Measurements from ENCODE around the gene COQ3. TPM values are rescaled to one million over a fixed set of nuclear protein-coding genes. Genes with fewer than 3 reads are reported as not detected.

The COQ3 gene
- total and polyA plus RNA-seq, 2 of the 8 experiments (the other 6 are each of a cell fraction or from before 2014, with no cell fraction given) = 8.4 to 16.2 TPM

DNA sequence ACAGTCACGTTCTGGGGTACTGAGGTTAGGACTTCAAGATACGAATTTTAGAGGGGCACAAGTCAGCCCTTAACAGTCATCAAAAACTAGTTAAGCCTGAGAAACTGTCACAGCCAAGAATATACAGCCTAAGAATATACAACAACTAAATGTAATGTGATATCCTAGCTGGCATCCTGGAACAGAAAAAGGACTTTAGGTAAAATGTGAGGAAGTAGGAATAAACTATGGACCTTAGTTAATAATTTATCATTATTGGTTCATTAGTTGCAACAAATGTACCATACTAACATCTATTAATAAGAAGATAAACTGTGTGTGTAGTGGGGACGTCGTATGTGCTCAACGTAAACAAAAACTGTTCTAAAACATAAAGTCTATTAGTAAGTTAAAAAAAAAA is 30.0 kb upstream of the COQ3 start (continued):
- TF ChIP-seq, protein P1, sequence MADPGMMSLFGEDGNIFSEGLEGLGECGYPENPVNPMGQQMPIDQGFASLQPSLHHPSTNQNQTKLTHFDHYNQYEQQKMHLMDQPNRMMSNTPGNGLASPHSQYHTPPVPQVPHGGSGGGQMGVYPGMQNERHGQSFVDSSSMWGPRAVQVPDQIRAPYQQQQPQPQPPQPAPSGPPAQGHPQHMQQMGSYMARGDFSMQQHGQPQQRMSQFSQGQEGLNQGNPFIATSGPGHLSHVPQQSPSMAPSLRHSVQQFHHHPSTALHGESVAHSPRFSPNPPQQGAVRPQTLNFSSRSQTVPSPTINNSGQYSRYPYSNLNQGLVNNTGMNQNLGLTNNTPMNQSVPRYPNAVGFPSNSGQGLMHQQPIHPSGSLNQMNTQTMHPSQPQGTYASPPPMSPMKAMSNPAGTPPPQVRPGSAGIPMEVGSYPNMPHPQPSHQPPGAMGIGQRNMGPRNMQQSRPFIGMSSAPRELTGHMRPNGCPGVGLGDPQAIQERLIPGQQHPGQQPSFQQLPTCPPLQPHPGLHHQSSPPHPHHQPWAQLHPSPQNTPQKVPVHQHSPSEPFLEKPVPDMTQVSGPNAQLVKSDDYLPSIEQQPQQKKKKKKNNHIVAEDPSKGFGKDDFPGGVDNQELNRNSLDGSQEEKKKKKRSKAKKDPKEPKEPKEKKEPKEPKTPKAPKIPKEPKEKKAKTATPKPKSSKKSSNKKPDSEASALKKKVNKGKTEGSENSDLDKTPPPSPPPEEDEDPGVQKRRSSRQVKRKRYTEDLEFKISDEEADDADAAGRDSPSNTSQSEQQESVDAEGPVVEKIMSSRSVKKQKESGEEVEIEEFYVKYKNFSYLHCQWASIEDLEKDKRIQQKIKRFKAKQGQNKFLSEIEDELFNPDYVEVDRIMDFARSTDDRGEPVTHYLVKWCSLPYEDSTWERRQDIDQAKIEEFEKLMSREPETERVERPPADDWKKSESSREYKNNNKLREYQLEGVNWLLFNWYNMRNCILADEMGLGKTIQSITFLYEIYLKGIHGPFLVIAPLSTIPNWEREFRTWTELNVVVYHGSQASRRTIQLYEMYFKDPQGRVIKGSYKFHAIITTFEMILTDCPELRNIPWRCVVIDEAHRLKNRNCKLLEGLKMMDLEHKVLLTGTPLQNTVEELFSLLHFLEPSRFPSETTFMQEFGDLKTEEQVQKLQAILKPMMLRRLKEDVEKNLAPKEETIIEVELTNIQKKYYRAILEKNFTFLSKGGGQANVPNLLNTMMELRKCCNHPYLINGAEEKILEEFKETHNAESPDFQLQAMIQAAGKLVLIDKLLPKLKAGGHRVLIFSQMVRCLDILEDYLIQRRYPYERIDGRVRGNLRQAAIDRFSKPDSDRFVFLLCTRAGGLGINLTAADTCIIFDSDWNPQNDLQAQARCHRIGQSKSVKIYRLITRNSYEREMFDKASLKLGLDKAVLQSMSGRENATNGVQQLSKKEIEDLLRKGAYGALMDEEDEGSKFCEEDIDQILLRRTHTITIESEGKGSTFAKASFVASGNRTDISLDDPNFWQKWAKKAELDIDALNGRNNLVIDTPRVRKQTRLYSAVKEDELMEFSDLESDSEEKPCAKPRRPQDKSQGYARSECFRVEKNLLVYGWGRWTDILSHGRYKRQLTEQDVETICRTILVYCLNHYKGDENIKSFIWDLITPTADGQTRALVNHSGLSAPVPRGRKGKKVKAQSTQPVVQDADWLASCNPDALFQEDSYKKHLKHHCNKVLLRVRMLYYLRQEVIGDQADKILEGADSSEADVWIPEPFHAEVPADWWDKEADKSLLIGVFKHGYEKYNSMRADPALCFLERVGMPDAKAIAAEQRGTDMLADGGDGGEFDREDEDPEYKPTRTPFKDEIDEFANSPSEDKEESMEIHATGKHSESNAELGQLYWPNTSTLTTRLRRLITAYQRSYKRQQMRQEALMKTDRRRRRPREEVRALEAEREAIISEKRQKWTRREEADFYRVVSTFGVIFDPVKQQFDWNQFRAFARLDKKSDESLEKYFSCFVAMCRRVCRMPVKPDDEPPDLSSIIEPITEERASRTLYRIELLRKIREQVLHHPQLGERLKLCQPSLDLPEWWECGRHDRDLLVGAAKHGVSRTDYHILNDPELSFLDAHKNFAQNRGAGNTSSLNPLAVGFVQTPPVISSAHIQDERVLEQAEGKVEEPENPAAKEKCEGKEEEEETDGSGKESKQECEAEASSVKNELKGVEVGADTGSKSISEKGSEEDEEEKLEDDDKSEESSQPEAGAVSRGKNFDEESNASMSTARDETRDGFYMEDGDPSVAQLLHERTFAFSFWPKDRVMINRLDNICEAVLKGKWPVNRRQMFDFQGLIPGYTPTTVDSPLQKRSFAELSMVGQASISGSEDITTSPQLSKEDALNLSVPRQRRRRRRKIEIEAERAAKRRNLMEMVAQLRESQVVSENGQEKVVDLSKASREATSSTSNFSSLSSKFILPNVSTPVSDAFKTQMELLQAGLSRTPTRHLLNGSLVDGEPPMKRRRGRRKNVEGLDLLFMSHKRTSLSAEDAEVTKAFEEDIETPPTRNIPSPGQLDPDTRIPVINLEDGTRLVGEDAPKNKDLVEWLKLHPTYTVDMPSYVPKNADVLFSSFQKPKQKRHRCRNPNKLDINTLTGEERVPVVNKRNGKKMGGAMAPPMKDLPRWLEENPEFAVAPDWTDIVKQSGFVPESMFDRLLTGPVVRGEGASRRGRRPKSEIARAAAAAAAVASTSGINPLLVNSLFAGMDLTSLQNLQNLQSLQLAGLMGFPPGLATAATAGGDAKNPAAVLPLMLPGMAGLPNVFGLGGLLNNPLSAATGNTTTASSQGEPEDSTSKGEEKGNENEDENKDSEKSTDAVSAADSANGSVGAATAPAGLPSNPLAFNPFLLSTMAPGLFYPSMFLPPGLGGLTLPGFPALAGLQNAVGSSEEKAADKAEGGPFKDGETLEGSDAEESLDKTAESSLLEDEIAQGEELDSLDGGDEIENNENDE (IDR thresholded peaks at IDR 0.05; ENCODE audit: insufficient replicate concordance, low read length) = no peak
- TF ChIP-seq, protein P2, sequence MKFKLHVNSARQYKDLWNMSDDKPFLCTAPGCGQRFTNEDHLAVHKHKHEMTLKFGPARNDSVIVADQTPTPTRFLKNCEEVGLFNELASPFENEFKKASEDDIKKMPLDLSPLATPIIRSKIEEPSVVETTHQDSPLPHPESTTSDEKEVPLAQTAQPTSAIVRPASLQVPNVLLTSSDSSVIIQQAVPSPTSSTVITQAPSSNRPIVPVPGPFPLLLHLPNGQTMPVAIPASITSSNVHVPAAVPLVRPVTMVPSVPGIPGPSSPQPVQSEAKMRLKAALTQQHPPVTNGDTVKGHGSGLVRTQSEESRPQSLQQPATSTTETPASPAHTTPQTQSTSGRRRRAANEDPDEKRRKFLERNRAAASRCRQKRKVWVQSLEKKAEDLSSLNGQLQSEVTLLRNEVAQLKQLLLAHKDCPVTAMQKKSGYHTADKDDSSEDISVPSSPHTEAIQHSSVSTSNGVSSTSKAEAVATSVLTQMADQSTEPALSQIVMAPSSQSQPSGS (IDR thresholded peaks at IDR 0.05; ENCODE audit: low read length) = no peak
- TF ChIP-seq SAP30 (IDR thresholded peaks at IDR 0.05; ENCODE audit: insufficient read depth, insufficient replicate concordance, low read length) = no peak
- TF ChIP-seq CHD2 (IDR thresholded peaks at IDR 0.05; ENCODE audit: low read length) = no peak
- TF ChIP-seq MAFK (IDR thresholded peaks at IDR 0.05; ENCODE audit: low read depth, low read length) = no peak
- TF ChIP-seq SIX5 (IDR thresholded peaks at IDR 0.05; ENCODE audit: low read depth, low read length) = no peak
- no peak for TF ChIP-seq SUZ12 (IDR thresholded peaks at IDR 0.05; ENCODE audit: low read length)

All from H1 (cell line).